Bronchial smooth muscle cell (primary cell): ENCODE measurements around the gene RUNX3. TPM values are rescaled to one million over a fixed set of nuclear protein-coding genes. Genes with fewer than 3 reads are reported as not detected.

Source experiments
- total RNA-seq: library from RNA; depleted of rRNA; stranded (reverse); fragments of >200 nt; gene quantifications from 2 replicates; pipeline ENCODE4 v1.2.1, GENCODE V29; 2014

RUNX3 gene
- total RNA-seq = not detected in 2 replicates

DNA sequence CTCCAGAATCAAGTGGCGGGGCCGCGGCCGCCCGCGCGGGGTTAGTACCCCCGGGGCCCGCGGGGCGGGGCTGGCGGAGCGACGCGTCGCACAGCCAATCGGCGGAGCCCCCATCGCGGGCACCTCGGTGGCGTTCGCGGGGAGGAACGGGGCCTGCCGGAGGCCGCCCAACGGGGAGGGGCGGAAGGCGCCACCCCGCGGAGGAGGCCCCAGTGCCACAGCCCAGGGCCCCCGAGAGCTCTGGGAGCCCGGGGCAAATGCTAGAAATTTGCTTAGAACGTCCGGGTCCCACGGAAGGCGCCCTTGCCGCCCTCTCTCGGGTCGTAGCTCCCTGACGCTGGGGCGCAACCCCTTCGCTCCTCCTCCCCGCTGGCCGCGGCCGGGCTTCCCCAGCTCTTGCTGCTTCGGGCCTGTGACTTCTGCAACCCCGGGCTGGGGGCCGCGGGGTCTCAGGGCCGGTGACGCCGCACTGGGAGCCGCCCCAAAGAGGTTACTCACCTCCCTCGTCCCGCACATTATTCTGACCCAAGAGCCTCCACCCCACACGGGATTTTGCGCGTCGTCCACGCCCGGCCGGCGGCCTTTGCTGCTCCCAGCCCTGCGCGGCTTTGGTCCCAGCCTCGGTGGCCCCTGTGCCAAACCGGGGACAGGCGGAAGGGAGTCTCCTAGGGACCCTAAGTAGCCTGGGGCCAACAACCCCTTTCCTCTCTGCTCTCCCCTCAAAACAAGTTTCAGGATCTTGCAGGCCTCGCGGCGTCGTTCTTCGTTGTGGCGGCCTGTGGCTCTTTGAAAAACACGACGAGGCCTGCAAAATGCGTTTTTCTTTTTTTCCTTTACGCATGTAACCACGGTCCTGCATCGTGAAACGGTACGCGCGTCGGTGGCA is at the start of gene RUNX3:
RUNX3 (minus strand) TSS at position 17 of the 886 bp plus-strand sequence. CDS start 408 bp downstream, outside the sequence.

Other genes starting within 250 kb of the RUNX3 start
- gene CLIC4, start 184.8 kb downstream of the RUNX3 start, total RNA-seq = 130 and 256 TPM in 2 replicates